ENCODE results near the gene CYP3A4. TPM values are rescaled to one million over a fixed set of nuclear protein-coding genes. Genes with fewer than 3 reads are reported as not detected.
A peak's percentile ranks its signal among the peaks of the same experiment; 100 is the strongest.
"Not testable (repeated sequence)": the region's sequence is repeated elsewhere in the genome, so short reads cannot be mapped to it uniquely, and the experiment has no call there.

The CYP3A4 gene
- total and polyA plus RNA-seq, 12 donors = 0.14 to 34.6 (median 1.00) TPM

DNA sequence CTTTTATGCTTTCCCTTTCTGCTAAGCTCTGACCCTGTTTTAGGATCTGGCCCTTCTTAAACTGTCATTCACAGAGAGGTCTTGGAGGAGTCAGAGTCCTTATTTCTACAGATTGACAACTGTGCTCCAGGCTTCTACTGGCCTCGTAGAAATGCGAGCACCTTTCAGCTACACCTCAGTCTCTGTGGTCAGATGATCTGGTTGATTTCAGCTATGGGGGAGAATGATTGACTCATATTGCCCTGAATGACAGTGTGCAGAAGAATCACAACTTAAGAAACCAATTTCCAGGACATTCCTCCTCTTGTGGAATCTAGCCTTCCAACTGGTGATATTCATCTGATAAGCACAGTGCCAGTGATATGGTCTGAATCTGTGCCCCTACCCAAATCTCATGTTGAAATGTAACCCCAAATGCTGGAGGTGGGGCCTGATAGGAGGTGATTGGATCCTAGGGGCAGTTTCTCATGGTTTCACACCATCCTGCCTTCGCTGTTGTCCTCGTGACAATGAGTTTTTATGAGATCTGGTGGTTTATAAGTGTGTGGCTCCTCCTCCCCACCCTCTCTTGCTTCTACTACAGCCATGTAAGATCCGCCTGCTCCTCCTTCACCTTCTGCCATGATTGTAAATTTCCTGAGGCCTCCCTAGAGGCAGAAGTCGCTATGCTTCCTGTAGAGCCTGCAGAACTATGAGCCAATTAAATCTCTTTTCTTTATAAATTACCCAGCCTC, 35.0 kb downstream of the CYP3A4 start:
- H3K9me3 ChIP-seq (replicated peaks in 1 of 3) = no peaks in the 10 kb centered on the region
- WGBS, 4 donors = 90 to 93% (median 91%) methylated on average over 6 of the region's 6 CpGs
- TF ChIP-seq, protein P1, sequence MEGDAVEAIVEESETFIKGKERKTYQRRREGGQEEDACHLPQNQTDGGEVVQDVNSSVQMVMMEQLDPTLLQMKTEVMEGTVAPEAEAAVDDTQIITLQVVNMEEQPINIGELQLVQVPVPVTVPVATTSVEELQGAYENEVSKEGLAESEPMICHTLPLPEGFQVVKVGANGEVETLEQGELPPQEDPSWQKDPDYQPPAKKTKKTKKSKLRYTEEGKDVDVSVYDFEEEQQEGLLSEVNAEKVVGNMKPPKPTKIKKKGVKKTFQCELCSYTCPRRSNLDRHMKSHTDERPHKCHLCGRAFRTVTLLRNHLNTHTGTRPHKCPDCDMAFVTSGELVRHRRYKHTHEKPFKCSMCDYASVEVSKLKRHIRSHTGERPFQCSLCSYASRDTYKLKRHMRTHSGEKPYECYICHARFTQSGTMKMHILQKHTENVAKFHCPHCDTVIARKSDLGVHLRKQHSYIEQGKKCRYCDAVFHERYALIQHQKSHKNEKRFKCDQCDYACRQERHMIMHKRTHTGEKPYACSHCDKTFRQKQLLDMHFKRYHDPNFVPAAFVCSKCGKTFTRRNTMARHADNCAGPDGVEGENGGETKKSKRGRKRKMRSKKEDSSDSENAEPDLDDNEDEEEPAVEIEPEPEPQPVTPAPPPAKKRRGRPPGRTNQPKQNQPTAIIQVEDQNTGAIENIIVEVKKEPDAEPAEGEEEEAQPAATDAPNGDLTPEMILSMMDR (IDR thresholded peaks at IDR 0.05) = no peak
- no peak for TF ChIP-seq POLR2A (IDR thresholded peaks at IDR 0.05)
- intact Hi-C loops (cut with DNase I) = no loop called here
- DNase-seq = no peak
- no peak overlapping the region for H3K4me3 ChIP-seq
- no peak overlapping the region for H3K27ac ChIP-seq
- no peaks in the 10 kb centered on the region for H3K27me3 ChIP-seq
- H3K36me3 ChIP-seq (replicated peaks in 1 of 2) = no peaks in the 10 kb centered on the region
- peaks cover 8 to 24% of the 10 kb centered on the region in 2 donors for H3K4me1 ChIP-seq (replicated peaks in 1 of 2)

GRCh38 chr7:99746915-99747314, 37.1 kb downstream of the CYP3A4 start:
- H3K4me1 ChIP-seq (replicated peaks in 1 of 2) = peaks cover 4 to 14% of the 10 kb centered on the region in 2 donors
- WGBS, 4 donors = 61 to 93% (median 77%) methylated on average over 2 to 3 of the region's 3 CpGs
- H3K36me3 ChIP-seq (replicated peaks in 1 of 2); intact Hi-C loops (cut with DNase I); H3K4me3 ChIP-seq; H3K9me3 ChIP-seq (replicated peaks in 1 of 3); H3K27me3 ChIP-seq; DNase-seq; H3K27ac ChIP-seq: not testable (repeated sequence)

GRCh38 chr7:99745395-99745794, 38.6 kb downstream of the CYP3A4 start:
- 72 to 90% (median 88%) methylated on average over 3 of the region's 3 CpGs for WGBS, 4 donors
- H3K4me1 ChIP-seq (replicated peaks in 1 of 2); H3K9me3 ChIP-seq (replicated peaks in 1 of 3); H3K36me3 ChIP-seq (replicated peaks in 1 of 2); intact Hi-C loops (cut with DNase I); H3K27ac ChIP-seq; H3K4me3 ChIP-seq; H3K27me3 ChIP-seq; DNase-seq: not testable (repeated sequence)

- intact Hi-C loops (cut with DNase I) = no loop called here
- no peaks in the 10 kb centered on the region for H3K4me1 ChIP-seq (replicated peaks in 1 of 2)
- H3K9me3 ChIP-seq (replicated peaks in 1 of 3) = no peaks in the 10 kb centered on the region
- DNase-seq = peak in 1 of 7 donors; percentile 21
- no peaks in the 10 kb centered on the region for H3K36me3 ChIP-seq (replicated peaks in 1 of 2)
- TF ChIP-seq POLR2A (IDR thresholded peaks at IDR 0.05) = no peak
- TF ChIP-seq, protein P1 (IDR thresholded peaks at IDR 0.05) = no peak
- H3K4me3 ChIP-seq = no peak overlapping the region
- no peaks in the 10 kb centered on the region for H3K27me3 ChIP-seq
- no peak overlapping the region for H3K27ac ChIP-seq
- 74 to 90% (median 76%) methylated on average over 3 to 4 of the region's 4 CpGs for WGBS, 4 donors
These were observed 41.1 kb downstream of the CYP3A4 start for GRCh38 chr7:99742737-99743394.

DNA sequence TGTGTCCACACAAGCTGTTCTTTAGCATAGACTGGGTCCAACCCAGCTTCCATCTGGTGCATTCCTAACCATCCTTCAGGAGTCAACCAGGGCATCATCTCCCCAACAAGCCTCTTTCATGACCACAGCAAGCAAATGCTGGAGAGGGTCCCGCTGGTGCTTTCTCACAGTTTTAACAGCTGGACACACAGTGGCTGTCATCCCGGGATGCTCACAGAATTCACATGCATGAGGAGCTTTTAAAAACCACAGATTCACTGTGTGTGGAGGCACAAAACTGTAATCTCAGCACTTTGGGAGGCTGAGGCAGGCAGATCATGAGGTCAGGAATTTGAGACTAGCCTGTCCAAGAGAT, 42.6 kb downstream of the CYP3A4 start:
- no peak overlapping the region for H3K4me3 ChIP-seq
- no peaks in the 10 kb centered on the region for H3K4me1 ChIP-seq (replicated peaks in 1 of 2)
- DNase-seq = no peak
- H3K27me3 ChIP-seq = no peaks in the 10 kb centered on the region
- intact Hi-C loops (cut with DNase I) = no loop called here
- no peaks in the 10 kb centered on the region for H3K9me3 ChIP-seq (replicated peaks in 1 of 3)
- H3K27ac ChIP-seq = no peak overlapping the region
- TF ChIP-seq, protein P1 (IDR thresholded peaks at IDR 0.05) = no peak
- no peak for TF ChIP-seq POLR2A (IDR thresholded peaks at IDR 0.05)
- WGBS, 4 donors = 88 to 100% (median 91%) methylated on average over 1 to 2 of the region's 2 CpGs
- no peaks in the 10 kb centered on the region for H3K36me3 ChIP-seq (replicated peaks in 1 of 2)

Measured in adrenal gland (tissue), 12 donors.